Measurements from ENCODE around the gene RNASE11.
"Not testable (repeated sequence)": the region's sequence is repeated elsewhere in the genome, so short reads cannot be mapped to it uniquely, and the experiment has no call there.

The RNASE11 gene

DNA sequence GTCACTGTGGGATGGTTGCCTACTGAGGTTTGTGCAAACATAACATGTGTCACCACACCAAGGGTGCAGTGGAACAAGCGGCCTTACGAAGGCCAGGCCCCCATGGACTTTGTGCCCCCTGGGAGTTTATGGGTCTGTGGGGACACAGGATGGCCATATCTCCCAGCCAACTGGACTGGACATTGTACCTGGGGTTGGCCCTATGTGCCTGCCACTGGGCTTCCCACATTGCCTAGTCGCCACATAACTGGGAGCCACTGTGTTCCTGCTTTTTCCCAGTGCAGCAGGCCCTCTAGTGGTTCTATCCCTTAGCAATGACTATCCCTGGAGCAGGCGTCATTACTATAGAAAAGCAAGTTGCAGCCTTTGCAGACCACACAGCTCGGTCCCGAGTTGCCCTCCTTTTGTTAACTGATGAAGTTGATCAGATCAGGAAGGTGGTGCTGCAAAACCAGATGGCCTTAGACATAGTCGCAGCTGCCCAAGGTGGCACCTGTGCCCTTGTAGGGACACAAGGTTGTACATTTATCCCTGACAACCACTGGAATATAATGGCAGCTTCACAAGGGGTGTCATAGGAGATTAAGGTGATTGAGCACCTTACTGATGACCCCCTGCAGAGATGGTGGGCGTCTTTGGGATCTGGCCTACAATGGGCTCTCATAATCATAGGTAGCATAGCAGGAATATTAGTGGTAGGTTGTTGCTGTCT is 18.5 kb upstream of the RNASE11 start:
- Mint-ChIP-seq H3K36me3 (ENCODE audit: low read depth) (no peaks in the 10 kb centered on the region), H3K27me3 (ENCODE audit: low read depth) (peaks cover 5% of the 10 kb centered on the region), H3K4me1 (no peaks in the 10 kb centered on the region), H3K4me3 (no peak overlapping the region), H3K27ac (no peak overlapping the region), H3K9me3 (no peaks in the 10 kb centered on the region)
- peak; percentile 33 to 55 (median 39) for TF ChIP-seq CTCF (IDR thresholded peaks at IDR 0.05; ENCODE audit: unreplicated experiment in 3 of 3)

DNA sequence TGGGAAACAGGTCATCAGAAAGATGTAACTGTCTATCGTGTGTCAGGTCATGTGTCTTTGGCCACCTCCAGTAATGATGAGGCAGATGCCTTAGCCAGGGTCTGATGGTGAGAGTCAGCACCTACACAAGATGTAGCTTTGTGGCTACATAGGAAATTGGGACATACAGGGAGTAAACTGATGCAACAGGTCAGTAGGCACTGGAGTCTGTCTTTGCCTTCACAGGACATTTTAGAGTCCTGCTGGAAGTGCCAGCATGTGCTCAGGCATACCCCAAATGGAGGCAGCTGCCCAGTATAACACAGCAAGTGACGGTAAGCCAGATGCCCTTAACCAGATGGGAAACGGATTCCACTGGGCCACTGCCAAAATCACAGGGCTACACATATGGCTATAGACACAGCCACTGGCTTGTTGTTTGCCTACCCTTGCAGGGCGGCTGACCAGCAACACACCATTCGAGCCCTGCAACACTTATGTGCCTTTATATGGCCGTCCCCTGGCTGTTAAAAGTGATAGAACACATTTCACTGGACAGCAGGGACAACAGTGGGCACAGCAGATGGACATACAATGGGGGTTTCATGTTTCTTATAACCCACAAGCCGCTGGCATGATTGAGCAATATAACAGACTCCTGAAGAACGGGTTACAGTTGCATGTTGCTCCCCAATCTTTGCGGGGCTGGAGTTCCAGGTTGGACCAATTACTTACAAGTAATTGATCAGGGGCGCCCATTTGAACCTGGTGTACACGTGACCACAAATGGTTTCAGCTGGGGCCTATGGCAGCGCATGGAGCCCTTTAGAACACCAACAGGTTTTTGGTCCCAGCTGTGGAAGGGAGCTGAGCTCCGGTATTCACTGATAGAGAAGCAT is 16.3 kb upstream of the RNASE11 start:
- no peaks in the 10 kb centered on the region for H3K9me3 Mint-ChIP-seq
- H3K27me3 Mint-ChIP-seq (ENCODE audit: low read depth): peaks cover 5% of the 10 kb centered on the region
- no peak overlapping the region for H3K27ac Mint-ChIP-seq
- H3K4me3 Mint-ChIP-seq: no peak overlapping the region
- no peak for TF ChIP-seq CTCF (IDR thresholded peaks at IDR 0.05; ENCODE audit: unreplicated experiment in 3 of 3)
- H3K4me1 Mint-ChIP-seq: no peaks in the 10 kb centered on the region
- H3K36me3 Mint-ChIP-seq (ENCODE audit: low read depth): no peaks in the 10 kb centered on the region

- Mint-ChIP-seq H3K36me3 (ENCODE audit: low read depth) (no peaks in the 10 kb centered on the region), H3K27me3 (ENCODE audit: low read depth) (peaks cover 5% of the 10 kb centered on the region), H3K4me1 (no peaks in the 10 kb centered on the region), H3K27ac (no peak overlapping the region), H3K9me3 (no peaks in the 10 kb centered on the region), H3K4me3 (no peak overlapping the region)
- TF ChIP-seq CTCF (IDR thresholded peaks at IDR 0.05; ENCODE audit: unreplicated experiment in 3 of 3): no peak
These were observed 14.8 kb upstream of the RNASE11 start for GRCh38 chr14:20602583-20602982.

DNA sequence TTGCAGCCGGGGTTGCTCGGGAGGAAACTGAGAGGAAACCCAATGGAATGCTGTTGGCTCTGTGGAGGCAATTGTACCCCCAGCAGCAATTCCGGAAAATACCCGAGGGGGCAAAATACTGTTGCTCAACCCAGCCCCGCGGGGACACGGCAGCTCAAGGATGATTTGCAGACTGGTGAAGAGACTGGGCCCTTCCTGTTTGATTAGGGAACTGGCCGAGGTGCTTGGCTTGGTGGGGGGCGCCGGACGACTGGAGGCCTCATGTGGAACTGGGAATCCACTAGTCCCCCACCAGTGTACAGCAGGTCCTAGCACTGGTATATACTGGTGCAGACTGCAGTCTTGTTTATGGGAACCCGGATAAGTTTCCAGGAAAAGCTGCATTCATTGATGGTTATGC is 13.7 kb upstream of the RNASE11 start:
- Mint-ChIP-seq H3K36me3 (ENCODE audit: low read depth) (no peaks in the 10 kb centered on the region), H3K4me3 (no peak overlapping the region), H3K4me1 (no peaks in the 10 kb centered on the region), H3K9me3 (no peaks in the 10 kb centered on the region), H3K27ac (no peak overlapping the region), H3K27me3 (ENCODE audit: low read depth) (peaks cover 4% of the 10 kb centered on the region)
- no peak for TF ChIP-seq CTCF (IDR thresholded peaks at IDR 0.05; ENCODE audit: unreplicated experiment in 3 of 3)

DNA sequence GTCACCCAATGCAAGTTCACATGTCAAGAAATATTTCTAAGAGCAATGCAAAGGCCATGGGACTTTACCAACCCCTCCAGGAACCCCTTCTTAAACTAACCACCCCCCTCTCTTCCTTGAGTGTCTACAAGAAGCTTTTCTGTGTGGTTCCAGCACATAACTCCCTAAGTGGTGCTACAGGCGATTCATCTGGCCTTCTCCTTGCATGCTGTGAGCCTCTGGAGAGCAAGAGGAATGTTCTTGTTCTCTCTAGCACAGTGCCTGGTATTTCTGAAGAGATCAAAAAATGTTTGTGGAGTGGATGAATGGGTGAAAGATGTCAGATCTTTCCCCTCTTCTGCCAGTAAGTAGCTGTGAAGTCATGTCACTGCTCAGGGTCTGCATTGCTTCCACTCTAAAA is 9.3 kb upstream of the RNASE11 start:
- no peaks in the 10 kb centered on the region for H3K9me3 Mint-ChIP-seq
- peaks cover 11% of the 10 kb centered on the region for H3K27me3 Mint-ChIP-seq (ENCODE audit: low read depth)
- no peaks in the 10 kb centered on the region for H3K36me3 Mint-ChIP-seq (ENCODE audit: low read depth)
- no peak overlapping the region for H3K4me3 Mint-ChIP-seq
- no peak overlapping the region for H3K27ac Mint-ChIP-seq
- no peak for TF ChIP-seq CTCF (IDR thresholded peaks at IDR 0.05; ENCODE audit: unreplicated experiment in 3 of 3)
- no peaks in the 10 kb centered on the region for H3K4me1 Mint-ChIP-seq

GRCh38 chr14:20595726-20596125 is 7.9 kb upstream of the RNASE11 start:
- not testable (repeated sequence) for H3K27ac Mint-ChIP-seq, H3K9me3 Mint-ChIP-seq

More at GRCh38 chr14:20595726-20596125, 7.9 kb upstream of the RNASE11 start:
- H3K27me3 Mint-ChIP-seq (ENCODE audit: low read depth): peaks cover 23% of the 10 kb centered on the region
- not testable (repeated sequence) for H3K36me3 Mint-ChIP-seq (ENCODE audit: low read depth); H3K4me1 Mint-ChIP-seq; H3K4me3 Mint-ChIP-seq

Measured in nephron (organoid).